CD8-positive, alpha-beta memory T cell (primary cell): ENCODE results near the gene KCTD7. TPM values are rescaled to one million over a fixed set of nuclear protein-coding genes. Genes with fewer than 3 reads are reported as not detected.

Source experiments
- CTCF ChIA-PET: fragments of 350-600 bp; sonication (Branson Sonifier 250); formaldehyde crosslinking; loops from one replicate; lab custom pipeline; 2021; ENCODE audit warnings: antibody characterized with exemption; lab: Charles Lee
- POLR2A ChIA-PET: fragments of 350-600 bp; sonication (Branson Sonifier 250); formaldehyde crosslinking; loops from one replicate; lab custom pipeline; 2021; ENCODE audit warnings: antibody characterized with exemption; lab: Charles Lee
- DNase-seq, 5 donors: peaks; one replicate each; pipeline versions ENCODE4 v3.0.0 to v3.0.0-alpha.2; 2020 to 2022; ENCODE audit warnings: mixed read lengths in 1 of 5
- H3K27ac ChIP-seq: one replicate; pipeline ENCODE4 v1.7.0; 2013; ENCODE audit warnings: low read depth, mild to moderate bottlenecking, low read length, moderate library complexity
- H3K27me3 ChIP-seq: 2 replicates; pipeline ENCODE4 v1.7.0; 2013; ENCODE audit warnings: low read length, mild to moderate bottlenecking; ENCODE audit not compliant: insufficient read depth, poor library complexity, severe bottlenecking
- H3K36me3 ChIP-seq: 2 replicates; pipeline ENCODE4 v1.7.0; 2013; ENCODE audit warnings: mild to moderate bottlenecking, low read length, moderate library complexity; ENCODE audit not compliant: insufficient read depth
- H3K4me1 ChIP-seq: 2 replicates; pipeline ENCODE4 v1.7.0; 2013; ENCODE audit warnings: mild to moderate bottlenecking, low read length, moderate library complexity; ENCODE audit not compliant: insufficient read depth
- H3K4me3 ChIP-seq: 2 replicates; pipeline ENCODE4 v1.7.0; 2013; ENCODE audit warnings: mild to moderate bottlenecking, low read length
- H3K9me3 ChIP-seq: 2 replicates; pipeline ENCODE4 v1.7.0; 2013; ENCODE audit warnings: mild to moderate bottlenecking, low read length
- H3K27ac Mint-ChIP-seq, 8 donors: one replicate each; pipeline ENCODE4 v1.8.0; 2020 to 2021; ENCODE audit warnings: mixed read lengths in 8 of 8, mild to moderate bottlenecking in 6 of 8, inconsistent platforms in 3 of 8, moderate library complexity in 3 of 8
- H3K27me3 Mint-ChIP-seq, 2 donors: one replicate each; pipeline ENCODE4 v1.8.0; 2020 to 2021; ENCODE audit warnings: mixed read lengths in 2 of 2, mild to moderate bottlenecking in 1 of 2, moderate library complexity in 1 of 2
- H3K36me3 Mint-ChIP-seq, 3 donors: one replicate each; pipeline ENCODE4 v1.8.0; 2020 to 2021; ENCODE audit warnings: mixed read lengths in 3 of 3, inconsistent platforms in 1 of 3, mild to moderate bottlenecking in 1 of 3
- H3K4me1 Mint-ChIP-seq, 3 donors: one replicate each; pipeline ENCODE4 v1.8.0; 2020 to 2021; ENCODE audit warnings: mixed read lengths in 3 of 3, inconsistent platforms in 1 of 3, mild to moderate bottlenecking in 1 of 3
- H3K4me3 Mint-ChIP-seq, 7 donors: one replicate each; pipeline ENCODE4 v1.8.0; 2020 to 2021; ENCODE audit warnings: mixed read lengths in 7 of 7, mild to moderate bottlenecking in 6 of 7, moderate library complexity in 4 of 7, inconsistent platforms in 2 of 7
- H3K9me3 Mint-ChIP-seq, 5 donors: one replicate each; pipeline ENCODE4 v1.8.0; 2020 to 2022; ENCODE audit warnings: mixed read lengths in 5 of 5, mild to moderate bottlenecking in 3 of 5, moderate library complexity in 2 of 5, inconsistent platforms in 1 of 5
- polyA plus RNA-seq: library from polyadenylated mRNA; unstranded; fragments of 300-500 nt; fragmentation: Illumina TruSeq; gene quantifications from one replicate; pipeline ENCODE4 v1.2.3, GENCODE V29; 2021
- total RNA-seq, 2 experiments: library from RNA; stranded (reverse); gene quantifications; one replicate each; pipeline ENCODE4 v1.2.3, GENCODE V29; 2021

KCTD7 gene
- total and polyA plus RNA-seq, 3 experiments from 2014 or later = 11.6 to 17.1 (median 12.5) TPM

GRCh38 chr7:66662646-66663264, 34.1 kb downstream of the KCTD7 start:
- ChIA-PET CTCF (interaction anchor here (1.6 kb wide), 1 partner anchor 105 kb away, joined by 3 read pairs; no protein-coding TSS in a partner anchor), POLR2A (no interaction called here)
- Mint-ChIP-seq H3K4me1 (peaks cover 5 to 13% (median 5%) of the 10 kb centered on the region in 3 donors), H3K4me3 (no peak overlapping the region), H3K27me3 (no peaks in the 10 kb centered on the region), H3K9me3 (no peaks in the 10 kb centered on the region), H3K36me3 (peaks cover 0 to 6% (median 4%) of the 10 kb centered on the region in 3 donors), H3K27ac (no peak overlapping the region)
- Histone ChIP-seq H3K27me3 (no peaks in the 10 kb centered on the region), H3K9me3 (no peaks in the 10 kb centered on the region), H3K27ac (no peak overlapping the region), H3K4me1 (no peaks in the 10 kb centered on the region), H3K36me3 (no peaks in the 10 kb centered on the region), H3K4me3 (no peak overlapping the region)
- DNase-seq = no peak

- Histone ChIP-seq H3K27me3 (no peaks in the 10 kb centered on the region), H3K4me3 (no peak overlapping the region), H3K9me3 (no peaks in the 10 kb centered on the region), H3K36me3 (no peaks in the 10 kb centered on the region), H3K4me1 (no peaks in the 10 kb centered on the region), H3K27ac (no peak overlapping the region)
- Mint-ChIP-seq H3K4me1 (peaks cover 5 to 13% (median 5%) of the 10 kb centered on the region in 3 donors), H3K27me3 (no peaks in the 10 kb centered on the region), H3K9me3 (no peaks in the 10 kb centered on the region), H3K4me3 (no peak overlapping the region), H3K27ac (peak overlapping the region in 1 of 8 donors; percentile 12), H3K36me3 (peaks cover 0 to 15% (median 4%) of the 10 kb centered on the region in 3 donors)
- ChIA-PET POLR2A (no interaction called here), CTCF (interaction anchor here (1.5 to 1.6 kb wide), 2 partner anchors 9 to 12 kb away, joined by 3 to 4 read pairs; no protein-coding TSS in a partner anchor)
- no peak for DNase-seq
Measured at GRCh38 chr7:66664590-66665293, 36.1 kb downstream of the KCTD7 start.

- H3K27ac Mint-ChIP-seq = no peak overlapping the region
- CTCF ChIA-PET = interaction anchor here (1.5 kb wide), 1 partner anchor 10 kb away, joined by 3 read pairs; no protein-coding TSS in a partner anchor
- no peaks in the 10 kb centered on the region for H3K4me1 ChIP-seq
- H3K4me3 ChIP-seq = no peak overlapping the region
- H3K9me3 ChIP-seq = no peaks in the 10 kb centered on the region
- H3K4me1 Mint-ChIP-seq = peaks cover 3 to 16% (median 5%) of the 10 kb centered on the region in 3 donors
- no peak overlapping the region for H3K27ac ChIP-seq
- no peaks in the 10 kb centered on the region for H3K27me3 Mint-ChIP-seq
- DNase-seq = no peak
- POLR2A ChIA-PET = no interaction called here
- H3K9me3 Mint-ChIP-seq = no peaks in the 10 kb centered on the region
- H3K36me3 Mint-ChIP-seq = peaks cover 0 to 19% (median 4%) of the 10 kb centered on the region in 3 donors
- no peaks in the 10 kb centered on the region for H3K27me3 ChIP-seq
- H3K36me3 ChIP-seq = no peaks in the 10 kb centered on the region
- no peak overlapping the region for H3K4me3 Mint-ChIP-seq
Measured at GRCh38 chr7:66666313-66666952, 37.8 kb downstream of the KCTD7 start.

GRCh38 chr7:66667023-66667728, 38.5 kb downstream of the KCTD7 start:
- DNase-seq = no peak
- CTCF ChIA-PET = no interaction called here
- peaks cover 0 to 19% (median 4%) of the 10 kb centered on the region in 3 donors for H3K36me3 Mint-ChIP-seq
- Histone ChIP-seq H3K27ac (no peak overlapping the region), H3K27me3 (no peaks in the 10 kb centered on the region), H3K36me3 (no peaks in the 10 kb centered on the region), H3K9me3 (no peaks in the 10 kb centered on the region), H3K4me3 (no peak overlapping the region), H3K4me1 (no peaks in the 10 kb centered on the region)
- H3K4me1 Mint-ChIP-seq = peaks cover 3 to 16% (median 5%) of the 10 kb centered on the region in 3 donors
- no peak overlapping the region for H3K4me3 Mint-ChIP-seq
- no peak overlapping the region for H3K27ac Mint-ChIP-seq
- POLR2A ChIA-PET = no interaction called here
- no peaks in the 10 kb centered on the region for H3K27me3 Mint-ChIP-seq
- no peaks in the 10 kb centered on the region for H3K9me3 Mint-ChIP-seq

- Histone ChIP-seq H3K27me3 (no peaks in the 10 kb centered on the region), H3K4me3 (no peak overlapping the region), H3K4me1 (no peaks in the 10 kb centered on the region), H3K9me3 (no peaks in the 10 kb centered on the region), H3K36me3 (no peaks in the 10 kb centered on the region), H3K27ac (no peak overlapping the region)
- no peak for DNase-seq
- H3K27ac Mint-ChIP-seq = no peak overlapping the region
- H3K9me3 Mint-ChIP-seq = no peaks in the 10 kb centered on the region
- CTCF ChIA-PET = no interaction called here
- H3K36me3 Mint-ChIP-seq = peaks cover 0 to 15% (median 0%) of the 10 kb centered on the region in 3 donors
- no peak overlapping the region for H3K4me3 Mint-ChIP-seq
- POLR2A ChIA-PET = no interaction called here
- peaks cover 0 to 10% (median 0%) of the 10 kb centered on the region in 3 donors for H3K4me1 Mint-ChIP-seq
- no peaks in the 10 kb centered on the region for H3K27me3 Mint-ChIP-seq
Measured at GRCh38 chr7:66668112-66668511, 39.4 kb downstream of the KCTD7 start.

GRCh38 chr7:66668677-66669076, 40.0 kb downstream of the KCTD7 start:
- no peaks in the 10 kb centered on the region for H3K27me3 ChIP-seq
- no peaks in the 10 kb centered on the region for H3K36me3 ChIP-seq
- Mint-ChIP-seq H3K9me3 (no peaks in the 10 kb centered on the region), H3K4me3 (no peak overlapping the region), H3K27ac (peak overlapping the region in 2 of 8 donors; percentile 37 to 51), H3K27me3 (no peaks in the 10 kb centered on the region), H3K4me1 (peaks cover 0 to 12% (median 0%) of the 10 kb centered on the region in 3 donors), H3K36me3 (peaks cover 0 to 15% (median 0%) of the 10 kb centered on the region in 3 donors)
- H3K4me1 ChIP-seq = no peaks in the 10 kb centered on the region
- H3K9me3 ChIP-seq = no peaks in the 10 kb centered on the region
- no peak overlapping the region for H3K4me3 ChIP-seq
- ChIA-PET POLR2A (no interaction called here), CTCF (no interaction called here)
- H3K27ac ChIP-seq = no peak overlapping the region
- DNase-seq = no peak

GRCh38 chr7:66669088-66669487, 40.4 kb downstream of the KCTD7 start:
- no peak for DNase-seq
- Mint-ChIP-seq H3K27me3 (no peaks in the 10 kb centered on the region), H3K4me1 (peaks cover 0 to 9% (median 0%) of the 10 kb centered on the region in 3 donors), H3K36me3 (peaks cover 0 to 13% (median 0%) of the 10 kb centered on the region in 3 donors), H3K27ac (peak overlapping the region in 1 of 8 donors; percentile 37), H3K4me3 (peak overlapping the region in 1 of 7 donors; percentile 4), H3K9me3 (no peaks in the 10 kb centered on the region)
- ChIA-PET POLR2A (no interaction called here), CTCF (no interaction called here)
- Histone ChIP-seq H3K4me1 (no peaks in the 10 kb centered on the region), H3K4me3 (no peak overlapping the region), H3K27me3 (no peaks in the 10 kb centered on the region), H3K27ac (no peak overlapping the region), H3K36me3 (no peaks in the 10 kb centered on the region), H3K9me3 (no peaks in the 10 kb centered on the region)
